HG03457 (cell line): ENCODE data around the gene PSTPIP2.
"Not testable (repeated sequence)": the region's sequence is repeated elsewhere in the genome, so short reads cannot be mapped to it uniquely, and the experiment has no call there.

Experiments used
- ATAC-seq: cut with Tn5 transposase; IDR thresholded peaks from one replicate; pipeline ENCODE4 v1.9.1; 2021; ENCODE audit warnings: moderate number of reproducible peaks; ENCODE audit not compliant: unreplicated experiment

PSTPIP2 gene

GRCh38 chr18:46070232-46070631 is 1.8 kb downstream of the PSTPIP2 start:
- ATAC-seq = no peak

GRCh38 chr18:46069524-46069923 is 2.5 kb downstream of the PSTPIP2 start:
- no peak for ATAC-seq

DNA sequence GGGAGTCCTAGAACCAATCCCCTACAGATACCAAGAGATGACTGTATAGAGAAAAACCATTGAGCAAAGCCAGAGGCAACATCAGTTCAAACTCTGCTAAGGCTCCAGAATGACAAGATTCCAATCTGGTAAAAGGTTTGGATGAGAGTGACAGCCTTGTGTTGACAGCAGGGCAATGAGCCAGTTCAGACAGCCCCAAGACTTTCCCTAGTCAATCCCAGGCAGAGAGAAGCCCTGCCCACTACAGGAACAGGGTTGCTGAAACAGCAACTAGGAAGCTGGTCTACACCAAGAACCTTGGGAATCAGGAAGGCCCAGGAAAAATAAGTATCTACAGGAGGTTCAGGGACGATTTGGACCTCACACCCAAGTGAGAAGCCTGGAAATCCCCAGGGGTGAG is 3.3 kb downstream of the PSTPIP2 start:
- no peak for ATAC-seq

DNA sequence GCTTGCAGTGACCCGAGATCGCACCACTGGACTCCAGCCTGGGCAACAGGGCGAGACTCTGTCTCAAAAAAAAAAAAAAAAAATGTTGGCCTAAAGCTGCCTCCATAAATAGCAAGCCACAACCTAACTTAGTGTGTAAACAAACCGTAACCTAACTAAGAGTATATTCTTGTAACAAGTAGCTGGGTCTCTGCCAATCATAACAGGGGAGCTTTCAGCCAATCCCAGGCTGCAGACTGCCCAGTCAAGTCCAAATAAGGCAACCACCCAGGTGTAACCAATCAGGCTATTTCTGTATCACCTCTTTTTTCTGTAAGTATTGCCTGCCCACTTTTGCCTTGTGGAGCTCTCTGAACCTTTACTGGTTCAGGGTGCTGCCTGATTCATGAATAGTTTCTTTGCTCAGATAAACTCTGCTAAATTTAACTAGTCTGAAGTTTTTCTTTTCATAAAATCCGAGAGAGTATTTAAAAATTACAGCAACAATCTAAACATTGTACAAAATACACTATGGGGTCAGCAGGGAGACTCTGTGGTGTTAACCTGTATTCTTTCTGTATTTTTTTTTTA is 4.5 kb downstream of the PSTPIP2 start:
- ATAC-seq = no peak

GRCh38 chr18:46062781-46063180 is 9.3 kb downstream of the PSTPIP2 start:
- ATAC-seq = no peak

DNA sequence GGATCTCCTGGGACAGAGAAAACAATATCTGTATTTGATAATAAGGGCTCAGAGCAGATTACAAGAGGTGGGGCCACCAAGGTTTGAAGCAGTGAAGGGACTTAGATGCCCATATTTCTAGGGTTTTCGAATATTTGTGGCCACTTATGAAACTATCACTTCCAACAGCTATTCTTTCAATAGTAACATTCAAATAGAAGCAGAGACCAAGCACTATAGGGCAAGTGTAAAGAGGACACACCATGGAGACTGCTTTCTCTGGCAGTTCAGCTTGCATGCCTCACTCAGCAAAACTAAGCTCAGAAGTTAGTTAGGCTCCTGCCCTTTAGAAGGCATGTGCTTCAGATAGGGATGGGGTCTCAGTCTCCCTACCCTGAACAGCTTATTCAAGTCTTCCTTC is 10.3 kb downstream of the PSTPIP2 start:
- ATAC-seq = no peak

- no peak for ATAC-seq
These were observed 10.7 kb downstream of the PSTPIP2 start for GRCh38 chr18:46061387-46061786.

DNA sequence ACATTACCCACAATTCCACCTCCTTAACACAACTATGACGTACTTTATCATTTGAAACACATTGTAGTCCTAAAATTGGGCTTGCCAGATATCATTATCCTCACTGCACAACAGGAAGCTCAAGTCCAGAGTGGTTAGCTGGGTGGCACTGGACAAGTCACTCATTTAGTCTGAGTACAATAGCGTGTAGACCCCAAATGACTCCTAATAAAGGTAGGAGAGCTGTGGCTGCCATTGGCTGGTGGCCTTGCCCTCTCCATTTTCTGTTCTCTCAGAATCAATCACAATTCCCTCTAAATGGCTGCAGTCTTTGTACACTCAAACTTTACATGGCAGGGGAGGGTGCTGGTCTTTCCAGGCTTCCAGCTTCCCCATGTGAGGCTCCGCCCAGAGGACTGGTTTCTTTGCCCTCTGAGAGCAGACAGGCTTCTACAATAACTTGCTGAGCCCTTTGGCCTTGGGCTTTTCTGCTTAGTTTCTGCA is 11.7 kb downstream of the PSTPIP2 start:
- no peak for ATAC-seq

DNA sequence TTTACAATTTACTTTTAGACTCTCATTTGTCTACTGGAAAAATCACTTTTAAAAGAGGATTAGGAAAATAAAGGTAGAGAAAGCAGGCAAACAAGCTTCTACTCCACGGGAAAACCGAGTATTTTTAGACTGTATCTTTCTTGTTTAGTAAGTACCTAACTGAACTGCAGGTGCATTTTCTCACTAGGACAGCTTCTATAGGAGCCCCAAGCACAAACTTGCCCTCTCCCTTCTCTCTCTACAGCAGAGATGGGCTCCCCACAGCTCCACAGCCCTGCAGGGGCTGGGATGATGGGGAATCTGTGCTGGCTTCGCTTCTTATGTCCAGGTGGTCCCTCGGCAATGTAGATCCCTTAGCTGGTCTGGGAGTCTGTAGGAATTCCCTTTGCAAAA is 16.2 kb downstream of the PSTPIP2 start:
- ATAC-seq = no peak

GRCh38 chr18:46054956-46055837 is 16.9 kb downstream of the PSTPIP2 start:
- no peak for ATAC-seq

DNA sequence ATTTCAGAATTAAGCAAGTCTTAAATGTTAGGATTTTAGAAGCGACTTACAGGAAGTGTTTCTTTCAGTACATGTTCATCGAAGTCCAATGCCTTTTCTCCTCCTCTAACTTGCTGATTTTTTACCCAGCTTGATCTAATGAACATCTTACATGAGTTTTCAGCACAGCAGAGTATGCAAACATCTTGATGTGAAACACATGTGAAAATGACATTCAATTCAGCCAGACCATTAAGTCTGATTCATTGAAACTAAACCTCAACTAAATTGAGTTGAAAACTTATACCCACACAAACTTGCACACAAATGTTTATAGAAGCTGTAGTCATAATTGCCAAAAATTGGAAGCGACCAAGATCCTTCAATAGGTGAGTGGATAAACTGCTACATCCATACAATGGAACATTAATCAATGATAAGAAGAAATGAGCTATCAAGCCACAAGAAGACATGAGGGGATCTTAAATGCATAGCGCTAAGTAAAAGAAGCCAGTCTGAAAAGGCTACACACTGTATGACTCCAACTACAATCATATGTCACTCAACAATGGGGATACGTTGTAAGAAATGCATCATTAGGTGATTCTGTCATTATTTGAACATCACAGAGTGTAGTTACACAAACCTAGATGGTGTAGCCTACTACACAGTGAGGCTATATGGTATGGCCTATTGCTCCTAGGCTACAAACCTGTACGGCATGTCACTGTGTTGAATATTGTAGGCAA is 18.5 kb downstream of the PSTPIP2 start:
- ATAC-seq = no peak

- no peak for ATAC-seq
These were observed 20.2 kb downstream of the PSTPIP2 start for GRCh38 chr18:46051731-46052461.

GRCh38 chr18:46050268-46050667 is 21.8 kb downstream of the PSTPIP2 start:
- ATAC-seq = no peak

GRCh38 chr18:46048641-46049040 is 23.4 kb downstream of the PSTPIP2 start:
- ATAC-seq = no peak

DNA sequence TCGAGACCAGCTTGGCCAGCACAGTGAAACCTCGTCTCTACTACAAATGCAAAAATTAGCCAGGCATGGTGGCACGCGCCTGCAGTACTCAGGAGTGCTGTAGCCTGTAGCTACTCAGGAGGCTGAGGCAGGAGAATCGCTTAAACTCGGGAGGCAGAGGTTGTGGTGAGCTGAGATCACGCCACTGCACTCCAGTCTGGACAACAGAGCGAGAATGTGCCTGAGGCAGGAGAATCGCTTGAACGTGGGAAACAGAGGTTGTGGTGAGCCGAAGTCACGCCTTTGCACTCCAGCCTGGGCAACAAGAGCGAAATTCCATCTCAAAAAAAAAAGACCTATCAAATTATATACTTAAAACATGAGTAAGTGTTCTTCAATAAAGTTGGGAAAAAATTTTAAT is 24.7 kb downstream of the PSTPIP2 start:
- not testable (repeated sequence) for ATAC-seq

DNA sequence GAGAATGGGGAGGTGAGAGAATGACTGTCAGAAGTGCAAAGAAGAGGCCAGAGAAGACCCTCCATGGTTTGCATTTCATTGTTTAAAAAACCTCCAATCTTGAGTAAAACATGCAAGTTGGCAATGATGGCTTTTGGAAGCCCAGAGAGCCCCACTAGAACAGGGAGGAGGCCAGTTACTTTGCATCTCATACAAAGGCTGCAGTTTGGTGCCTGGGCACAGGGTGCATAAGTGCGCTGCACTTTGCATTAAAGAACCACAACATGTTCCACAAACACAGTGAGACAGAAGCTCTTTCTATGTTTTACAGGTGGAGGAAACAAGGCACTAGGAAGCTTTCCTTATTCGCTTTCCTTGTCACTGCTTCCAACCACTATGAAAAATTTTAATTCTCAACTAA is 25.4 kb downstream of the PSTPIP2 start:
- ATAC-seq = no peak

DNA sequence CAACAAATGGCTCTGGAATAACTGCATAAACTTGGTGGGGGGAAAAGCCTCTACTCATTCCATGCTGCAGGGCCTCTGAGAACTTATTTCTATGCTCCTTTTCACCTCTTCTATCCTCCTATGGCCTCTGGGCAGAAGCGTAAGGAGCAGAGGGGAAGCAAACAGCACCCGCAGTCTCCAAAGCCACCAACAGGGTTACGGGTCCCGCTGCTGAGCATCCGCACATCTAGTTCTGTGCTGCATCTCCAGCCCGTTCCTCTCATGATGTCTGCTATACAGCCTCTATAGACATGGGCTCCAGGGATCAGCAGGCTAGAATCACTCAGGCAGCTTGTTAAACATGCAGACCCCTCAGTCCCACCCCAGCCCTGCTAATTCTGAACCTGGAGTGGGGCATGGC is 25.9 kb downstream of the PSTPIP2 start:
- no peak for ATAC-seq

GRCh38 chr18:46042571-46043123 is 29.4 kb downstream of the PSTPIP2 start:
- ATAC-seq = no peak

GRCh38 chr18:46040747-46041104 is 31.3 kb downstream of the PSTPIP2 start:
- no peak for ATAC-seq

DNA sequence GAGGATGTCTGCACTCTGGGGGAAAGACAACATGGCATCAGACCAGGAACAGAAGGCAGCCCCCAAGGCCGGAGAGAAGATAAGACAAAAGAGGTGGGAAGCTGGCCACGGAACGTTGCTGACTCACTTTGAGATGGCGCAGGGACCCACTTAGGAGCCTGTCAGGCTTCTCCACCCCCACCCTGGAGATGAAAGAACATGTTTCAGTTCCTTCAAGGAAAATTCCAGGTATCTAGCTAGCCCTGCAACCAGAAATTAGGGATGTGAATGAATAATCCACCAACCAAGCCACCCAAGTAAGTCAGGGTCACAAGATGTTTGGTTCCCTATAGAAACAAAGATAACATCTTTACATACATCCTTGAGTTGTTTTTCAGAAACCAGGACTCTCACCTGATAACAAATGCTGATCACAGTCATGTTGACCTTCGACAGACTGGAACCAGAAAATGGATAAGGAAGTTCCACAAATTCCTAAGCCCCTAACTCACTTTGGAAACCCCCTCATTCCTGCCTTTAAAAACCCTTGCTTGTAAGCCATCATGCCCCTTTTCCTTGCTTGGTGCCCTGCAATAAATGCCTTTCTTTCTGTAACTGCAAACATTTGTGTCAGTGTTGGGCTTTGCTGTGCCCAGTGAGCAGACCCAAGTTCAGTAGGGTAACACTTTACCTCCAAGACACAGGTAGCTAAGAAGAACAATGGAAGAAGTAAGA is 31.9 kb downstream of the PSTPIP2 start:
- ATAC-seq = no peak
